ENCODE data around the gene AFF2. TPM values are rescaled to one million over a fixed set of nuclear protein-coding genes. Genes with fewer than 3 reads are reported as not detected.

Gene AFF2
- total RNA-seq, 4 donors from 2014 or later = 2.8 to 25.8 (median 8.6) TPM

DNA sequence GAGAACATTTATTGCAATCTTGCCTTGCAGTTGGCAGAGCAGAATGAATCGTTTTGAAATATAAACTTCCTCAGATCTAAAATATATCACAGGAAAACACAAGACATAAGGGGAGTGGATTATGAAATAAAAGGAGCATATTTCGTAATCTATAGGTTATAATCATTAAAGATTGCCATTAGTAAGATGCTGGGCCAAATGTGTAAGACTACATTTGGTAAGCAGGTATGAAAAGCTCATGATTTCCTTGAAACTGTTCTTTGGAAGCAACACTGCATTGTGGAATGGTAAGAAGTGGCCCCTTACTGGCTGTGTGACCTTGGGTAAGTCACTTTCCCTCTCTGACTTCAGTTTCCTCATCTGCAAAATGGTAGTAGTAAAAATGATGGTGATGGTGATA, 68.3 kb downstream of the AFF2 start:
- TF ChIP-seq, protein P1, sequence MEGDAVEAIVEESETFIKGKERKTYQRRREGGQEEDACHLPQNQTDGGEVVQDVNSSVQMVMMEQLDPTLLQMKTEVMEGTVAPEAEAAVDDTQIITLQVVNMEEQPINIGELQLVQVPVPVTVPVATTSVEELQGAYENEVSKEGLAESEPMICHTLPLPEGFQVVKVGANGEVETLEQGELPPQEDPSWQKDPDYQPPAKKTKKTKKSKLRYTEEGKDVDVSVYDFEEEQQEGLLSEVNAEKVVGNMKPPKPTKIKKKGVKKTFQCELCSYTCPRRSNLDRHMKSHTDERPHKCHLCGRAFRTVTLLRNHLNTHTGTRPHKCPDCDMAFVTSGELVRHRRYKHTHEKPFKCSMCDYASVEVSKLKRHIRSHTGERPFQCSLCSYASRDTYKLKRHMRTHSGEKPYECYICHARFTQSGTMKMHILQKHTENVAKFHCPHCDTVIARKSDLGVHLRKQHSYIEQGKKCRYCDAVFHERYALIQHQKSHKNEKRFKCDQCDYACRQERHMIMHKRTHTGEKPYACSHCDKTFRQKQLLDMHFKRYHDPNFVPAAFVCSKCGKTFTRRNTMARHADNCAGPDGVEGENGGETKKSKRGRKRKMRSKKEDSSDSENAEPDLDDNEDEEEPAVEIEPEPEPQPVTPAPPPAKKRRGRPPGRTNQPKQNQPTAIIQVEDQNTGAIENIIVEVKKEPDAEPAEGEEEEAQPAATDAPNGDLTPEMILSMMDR (IDR thresholded peaks at IDR 0.05; ENCODE audit: low read depth) = no peak

DNA sequence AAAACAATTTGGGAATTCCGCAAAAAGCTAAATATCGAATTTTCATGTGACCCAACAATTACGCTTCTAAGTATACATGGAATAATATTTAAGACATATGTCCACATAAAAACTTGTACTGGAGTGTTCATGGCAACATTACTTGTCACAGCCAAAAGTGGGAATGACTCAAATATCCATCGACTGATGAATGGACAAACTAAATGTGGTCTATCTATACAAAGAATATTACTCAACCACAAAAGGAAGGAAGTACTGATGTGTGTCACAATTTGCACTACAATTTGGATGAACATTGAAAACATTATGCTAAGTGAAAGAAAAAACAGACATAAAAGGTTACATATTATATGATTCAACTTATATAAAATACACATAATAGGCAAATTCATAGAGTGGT, 71.9 kb downstream of the AFF2 start:
- TF ChIP-seq, protein P1 (IDR thresholded peaks at IDR 0.05; ENCODE audit: low read depth) = no peak

DNA sequence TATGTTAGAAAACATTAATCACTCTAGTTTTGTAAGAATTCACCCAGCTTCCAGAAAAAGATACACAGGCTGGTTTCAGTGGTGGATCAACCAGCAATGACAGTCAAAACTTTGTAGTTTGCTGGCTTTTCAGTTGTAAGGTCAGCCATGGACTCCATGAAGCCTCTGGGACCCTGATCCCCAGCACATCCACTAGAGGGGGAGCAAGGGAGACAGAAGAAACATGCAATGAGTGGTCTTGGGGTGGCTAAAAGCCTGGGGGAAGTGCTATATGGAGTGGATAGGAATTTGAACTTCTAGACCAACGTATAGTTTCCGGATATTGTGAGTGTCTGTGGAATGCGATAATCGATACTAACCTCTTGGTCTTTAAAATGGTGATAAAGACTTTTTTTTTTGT, 72.7 kb downstream of the AFF2 start:
- TF ChIP-seq, protein P1 (IDR thresholded peaks at IDR 0.05; ENCODE audit: low read depth) = no peak

DNA sequence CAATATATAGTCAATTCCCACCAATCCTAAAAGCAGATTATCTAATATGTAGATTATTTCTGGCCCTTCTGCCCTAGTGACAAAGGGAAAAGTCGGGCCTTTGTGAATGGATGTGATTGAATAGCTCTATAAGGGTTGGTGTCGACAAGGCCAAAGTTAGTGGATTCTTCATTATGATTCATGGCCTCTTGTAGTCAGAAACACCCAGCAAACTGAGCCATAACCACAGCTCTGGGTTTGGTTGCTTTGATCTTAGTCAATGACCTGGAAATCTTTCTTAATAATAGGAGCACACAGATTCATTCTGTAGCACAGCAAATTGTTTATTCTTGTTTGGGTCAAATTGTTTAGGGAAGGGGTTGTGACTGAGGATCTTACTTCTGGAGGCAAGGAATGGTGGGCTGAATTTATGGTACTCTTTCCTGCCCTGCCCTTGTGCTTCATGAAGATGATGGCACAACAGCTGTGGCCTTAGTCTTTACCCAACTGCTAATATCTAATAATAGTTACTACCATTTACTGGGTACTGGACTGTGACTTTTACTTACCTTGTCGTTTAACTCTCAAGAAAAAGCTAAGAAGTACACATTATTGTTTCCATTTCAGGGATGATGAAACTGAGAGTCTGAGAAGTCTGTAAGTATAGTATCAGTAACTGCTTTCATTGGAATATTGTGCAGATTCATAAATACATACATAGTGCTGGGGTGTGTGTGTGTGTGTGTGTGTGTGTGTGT, 74.0 kb downstream of the AFF2 start:
- TF ChIP-seq, protein P1 (IDR thresholded peaks at IDR 0.05; ENCODE audit: low read depth) = no peak

DNA sequence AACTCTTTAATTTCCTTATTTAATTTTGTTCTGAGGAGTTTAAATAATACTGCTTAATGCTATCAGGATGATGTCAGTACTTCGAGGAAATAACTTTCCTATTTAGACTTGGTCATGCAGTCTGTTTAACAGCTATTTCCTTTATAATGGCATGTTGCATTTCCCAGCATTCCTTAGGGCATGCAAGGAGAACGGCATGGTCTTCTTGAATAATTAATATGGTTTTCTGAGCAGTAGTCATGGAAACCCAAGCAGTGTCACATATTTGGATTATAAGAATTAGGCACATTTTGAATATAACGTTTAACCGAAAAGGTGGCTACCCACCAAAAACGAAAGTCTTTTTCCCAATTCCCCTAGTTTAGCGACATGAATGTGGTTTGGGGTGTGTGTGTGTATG, 76.0 kb downstream of the AFF2 start:
- TF ChIP-seq, protein P1 (IDR thresholded peaks at IDR 0.05; ENCODE audit: low read depth) = no peak

DNA sequence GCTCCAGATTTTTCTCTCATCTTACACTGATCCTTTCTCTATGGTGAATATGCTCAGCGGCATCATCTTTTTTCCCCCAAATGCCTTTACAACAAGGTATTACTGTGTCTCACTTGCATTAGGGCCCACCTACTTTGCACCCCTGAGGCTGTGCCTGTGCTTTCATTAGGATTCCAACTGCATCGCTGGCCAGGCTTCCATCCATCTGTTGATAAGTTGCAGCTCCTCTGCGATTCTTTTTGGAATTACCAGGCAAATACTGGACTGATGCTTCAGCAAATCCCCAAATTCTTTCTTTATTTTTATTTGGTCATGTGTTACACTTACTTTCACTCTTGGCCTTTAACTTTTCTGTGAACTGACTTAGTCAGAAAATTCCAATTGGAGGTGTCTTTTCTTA, 77.3 kb downstream of the AFF2 start:
- TF ChIP-seq, protein P1 (IDR thresholded peaks at IDR 0.05; ENCODE audit: low read depth) = no peak

DNA sequence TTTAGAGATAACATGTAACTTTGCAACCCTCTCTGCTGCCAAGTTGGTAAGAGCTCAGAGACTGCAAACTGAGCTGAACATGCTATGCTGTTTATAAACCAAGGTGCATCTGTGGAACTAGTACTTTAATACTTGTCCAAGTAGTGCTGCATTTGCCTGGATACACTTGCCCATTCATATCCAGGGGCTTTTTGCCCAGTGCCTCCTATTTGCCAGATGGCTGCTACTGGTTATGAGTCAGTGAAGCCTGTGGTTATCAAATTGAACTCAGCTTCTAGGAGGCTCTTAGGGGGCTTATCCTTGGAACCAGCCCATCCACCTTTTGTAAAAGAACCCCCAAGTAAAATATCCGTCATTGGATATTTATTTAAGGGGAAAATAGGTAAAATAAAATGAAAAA, 79.6 kb downstream of the AFF2 start:
- TF ChIP-seq, protein P1 (IDR thresholded peaks at IDR 0.05; ENCODE audit: low read depth) = no peak
